Erythroblast (primary cell): ENCODE measurements around the gene BACH2.

Experiments
- GATA1 ChIP-seq: IDR thresholded peaks from 2 replicates; pipeline ENCODE4 v1.6.1; 2011; ENCODE audit warnings: low read depth, mild to moderate bottlenecking, control low read depth, low read length, moderate library complexity
- POLR2A ChIP-seq: IDR thresholded peaks from 2 replicates; pipeline ENCODE4 v1.6.1; 2011; ENCODE audit warnings: mild to moderate bottlenecking, low read length

DNA sequence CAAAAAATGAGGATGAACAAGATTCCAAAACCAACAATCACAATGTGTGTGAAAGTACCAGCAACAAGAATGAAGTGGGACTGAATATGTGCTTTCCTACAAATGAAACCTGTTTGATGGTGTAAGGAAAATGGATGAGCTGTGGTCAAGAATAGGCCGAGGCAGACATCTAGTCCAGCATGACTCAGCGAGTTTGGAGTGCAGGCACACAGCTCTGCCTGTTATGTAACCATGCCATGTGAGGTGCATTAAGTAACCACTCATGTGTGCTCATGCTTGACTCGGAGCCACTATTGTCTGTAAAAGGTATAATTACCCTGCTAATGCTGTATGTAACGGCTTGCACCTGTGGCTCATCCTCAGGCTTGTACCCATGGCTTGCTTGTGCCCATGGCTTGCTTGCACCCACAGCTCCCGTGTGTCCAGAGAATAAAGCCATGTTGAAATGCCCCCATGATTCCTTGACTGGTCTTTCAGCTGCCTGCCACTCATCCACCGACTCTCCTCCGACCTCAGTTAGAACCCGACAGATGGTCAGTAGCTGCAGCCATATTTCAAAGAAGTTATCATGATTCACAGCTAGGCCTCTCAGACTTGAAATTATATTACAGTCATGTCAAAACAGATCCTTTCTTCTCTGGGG is 98.7 kb downstream of the BACH2 start:
- TF ChIP-seq POLR2A (no peak), GATA1 (no peak)
